H1 (cell line): Measurements from ENCODE around the gene FCGBP. TPM values are rescaled to one million over a fixed set of nuclear protein-coding genes. Genes with fewer than 3 reads are reported as not detected.

Source experiments
- CTCF ChIA-PET: fragments of 300-600 bp; sonication (Branson Sonifier 250); formaldehyde crosslinking; loops from one replicate; lab custom pipeline; 2021; ENCODE audit not compliant: partially characterized antibody; lab: Charles Lee
- POLR2A ChIA-PET: fragments of 300-600 bp; sonication (Branson Sonifier 250); formaldehyde crosslinking; loops from one replicate; lab custom pipeline; 2021; ENCODE audit warnings: inconsistent platforms; ENCODE audit not compliant: partially characterized antibody; lab: Charles Lee
- DNase-seq, 2 experiments: peaks; one replicate each; pipeline versions ENCODE4 v3.0.0 to v3.0.0-alpha.2; 2010 to 2022; ENCODE audit warnings: low spot score in 2 of 2, low read depth in 1 of 2, mixed read lengths in 1 of 2
- FAIRE-seq: peaks from 2 replicates; lab custom pipeline; 2011; peaks lifted over from hg19 to GRCh38; lab: Jason Lieb, UNC
- H2AFZ ChIP-seq: 2 replicates; pipeline ENCODE4 v1.8.1; 2012; ENCODE audit warnings: low read length, inconsistent platforms
- H2AK5ac ChIP-seq: 2 replicates; pipeline ENCODE4 v1.6.1; 2013; ENCODE audit warnings: low read depth, low read length
- H2BK120ac ChIP-seq: replicated peaks from 2 replicates; pipeline ENCODE3; 2013; ENCODE audit warnings: low read depth, low read length, inconsistent platforms
- H2BK12ac ChIP-seq: 2 replicates; pipeline ENCODE4 v1.6.1; 2013; ENCODE audit warnings: low read depth, low read length
- H2BK15ac ChIP-seq: 2 replicates; pipeline ENCODE4 v1.6.1; 2013; ENCODE audit warnings: low read length
- H2BK20ac ChIP-seq: 2 replicates; pipeline ENCODE4 v1.6.1; 2013; ENCODE audit warnings: low read length
- H2BK5ac ChIP-seq: 2 replicates; pipeline ENCODE4 v1.6.1; 2013; ENCODE audit warnings: low read depth, low read length
- H3K14ac ChIP-seq: 2 replicates; pipeline ENCODE4 v1.6.1; 2013; ENCODE audit warnings: inconsistent platforms; ENCODE audit not compliant: insufficient read length
- H3K18ac ChIP-seq: 2 replicates; pipeline ENCODE4 v1.6.1; 2013; ENCODE audit warnings: low read length; ENCODE audit errors: extremely low read depth
- H3K23ac ChIP-seq: 2 replicates; pipeline ENCODE4 v1.6.1; 2013; ENCODE audit warnings: inconsistent platforms; ENCODE audit not compliant: insufficient read length
- H3K23me2 ChIP-seq: 2 replicates; pipeline ENCODE4 v1.6.1; 2013; ENCODE audit warnings: low read depth, low read length
- H3K27ac ChIP-seq: 2 replicates; pipeline ENCODE4 v1.6.1; 2011; ENCODE audit warnings: low read depth, low read length, inconsistent platforms
- H3K27me3 ChIP-seq, 4 experiments: replicated peaks in 1 of 4; 1 replicate in 1 of 4; 2 replicates in 3 of 4; pipeline versions ENCODE4 v1.6.1 to v1.8.1; 2011 to 2013; ENCODE audit warnings: low read length in 3 of 4, mild to moderate bottlenecking in 3 of 4, inconsistent platforms in 2 of 4, mixed read lengths in 2 of 4, moderate library complexity in 1 of 4; ENCODE audit not compliant: control insufficient read depth in 3 of 4, insufficient read depth in 3 of 4; ENCODE audit errors: extremely low read depth in 1 of 4
- H3K36me3 ChIP-seq, 4 experiments: 2 replicates each; pipeline versions ENCODE4 v1.6.1 to v1.8.1; 2011 to 2013; ENCODE audit warnings: mild to moderate bottlenecking in 4 of 4, low read length in 3 of 4, moderate library complexity in 2 of 4, control low read depth in 1 of 4, inconsistent platforms in 1 of 4; ENCODE audit not compliant: insufficient read depth in 4 of 4, control insufficient read depth in 2 of 4
- H3K4ac ChIP-seq: replicated peaks from 2 replicates; pipeline ENCODE3; 2013; ENCODE audit warnings: low read length, low read depth, mixed read lengths, inconsistent platforms; ENCODE audit not compliant: insufficient read length
- H3K4me1 ChIP-seq, 4 experiments: replicated peaks in 1 of 4; 1 replicate in 1 of 4; 2 replicates in 3 of 4; pipeline versions ENCODE4 v1.6.1 to v1.8.1; 2011 to 2013; ENCODE audit warnings: low read length in 3 of 4, inconsistent platforms in 2 of 4, mixed read lengths in 1 of 4; ENCODE audit not compliant: insufficient read depth in 4 of 4, control insufficient read depth in 3 of 4
- H3K4me2 ChIP-seq, 2 experiments: 2 replicates each; pipeline versions ENCODE4 v1.6.1 to v1.8.1; 2011 to 2013; ENCODE audit warnings: low read depth in 2 of 2, low read length in 2 of 2, control low read depth in 1 of 2, inconsistent platforms in 1 of 2, mild to moderate bottlenecking in 1 of 2; ENCODE audit not compliant: insufficient read depth in 1 of 2
- H3K4me3 ChIP-seq, 4 experiments: fragments of 200-600, 300-600 bp in 1 of 4; sonication (generic), shearing (Covaris generic), sonication (Bioruptor Twin) in 1 of 4; 2 replicates each; pipeline versions ENCODE4 v1.5.1 to v1.8.1; 2011 to 2016; ENCODE audit warnings: low read length in 4 of 4, low read depth in 3 of 4, control low read depth in 2 of 4, inconsistent platforms in 2 of 4, mild to moderate bottlenecking in 2 of 4, mixed read lengths in 1 of 4, moderate library complexity in 1 of 4; ENCODE audit not compliant: insufficient read depth in 2 of 4; ENCODE audit errors: extremely low read depth in 1 of 4
- H3K56ac ChIP-seq: replicated peaks from 2 replicates; pipeline ENCODE3; 2013; ENCODE audit warnings: low read depth, mild to moderate bottlenecking, mixed read lengths, low read length, inconsistent platforms; ENCODE audit not compliant: insufficient read length
- H3K79me1 ChIP-seq: 2 replicates; pipeline ENCODE4 v1.6.1; 2013; ENCODE audit warnings: low read depth, low read length, control low read depth
- H3K79me2 ChIP-seq, 2 experiments: 2 replicates each; pipeline versions ENCODE4 v1.6.1 to v1.8.1; 2012 to 2013; ENCODE audit warnings: low read length in 2 of 2, mild to moderate bottlenecking in 2 of 2, inconsistent platforms in 1 of 2; ENCODE audit not compliant: insufficient read depth in 2 of 2, control insufficient read depth in 1 of 2
- H3K9ac ChIP-seq, 4 experiments: replicated peaks in 1 of 4; 1 replicate in 1 of 4; 2 replicates in 3 of 4; pipeline versions ENCODE4 v1.6.1 to v1.8.1; 2011 to 2013; ENCODE audit warnings: low read depth in 3 of 4, low read length in 3 of 4, control low read depth in 2 of 4, mild to moderate bottlenecking in 2 of 4, moderate library complexity in 2 of 4, inconsistent platforms in 1 of 4; ENCODE audit errors: extremely low read depth in 1 of 4
- H3K9me3 ChIP-seq, 2 experiments: 2 replicates each; pipeline versions ENCODE4 v1.6.1 to v1.8.1; 2012 to 2013; ENCODE audit warnings: mild to moderate bottlenecking in 2 of 2, moderate library complexity in 2 of 2, control low read depth in 1 of 2, inconsistent platforms in 1 of 2, low read depth in 1 of 2, low read length in 1 of 2, mixed read lengths in 1 of 2; ENCODE audit not compliant: insufficient read depth in 2 of 2
- H4K20me1 ChIP-seq, 2 experiments: replicated peaks in 1 of 2; 2 replicates each; pipeline versions ENCODE3 to v1.8.1; 2011 to 2013; ENCODE audit warnings: inconsistent platforms in 2 of 2, low read length in 2 of 2, mild to moderate bottlenecking in 1 of 2; ENCODE audit not compliant: insufficient read depth in 2 of 2, control insufficient read depth in 1 of 2
- H4K5ac ChIP-seq: 2 replicates; pipeline ENCODE4 v1.6.1; 2013; ENCODE audit warnings: low read length, low read depth, mixed read lengths, inconsistent platforms; ENCODE audit not compliant: insufficient read length
- H4K8ac ChIP-seq: 2 replicates; pipeline ENCODE4 v1.8.0; 2013; ENCODE audit warnings: mild to moderate bottlenecking, moderate library complexity, low read length, inconsistent platforms; ENCODE audit not compliant: insufficient read depth; ENCODE audit errors: extremely low read depth
- H4K91ac ChIP-seq: replicated peaks from 2 replicates; pipeline ENCODE3; 2013; ENCODE audit warnings: low read length, mixed read lengths, inconsistent platforms; ENCODE audit not compliant: insufficient read length
- CHD1 ChIP-seq: IDR thresholded peaks from 2 replicates; pipeline ENCODE4 v1.6.1; 2012; ENCODE audit warnings: low read depth, low read length, improper control_type of control experiment
- POLR2A ChIP-seq, 2 experiments: IDR thresholded peaks; 1 replicate in 1 of 2; 2 replicates in 1 of 2; pipeline ENCODE4 v1.6.1; 2011; ENCODE audit warnings: low read depth in 2 of 2, low read length in 2 of 2, mild to moderate bottlenecking in 2 of 2; ENCODE audit errors: control extremely low read depth in 1 of 2
- WGBS, 2 experiments: shearing (Covaris generic) in 1 of 2; methylation state at CpG; one replicate each; pipeline versions ENCODE4 v1.1.6 to v1.1.7; 2013 to 2015; ENCODE audit warnings: low lambda C conversion rate in 2 of 2, mixed read lengths in 2 of 2, inconsistent platforms in 1 of 2, low coverage in 1 of 2, missing lambda C conversion rate in 1 of 2; ENCODE audit not compliant: insufficient replicate concordance in 2 of 2, insufficient coverage in 1 of 2, insufficient read length in 1 of 2; ENCODE audit errors: extremely low coverage in 1 of 2, missing lambda C conversion rate in 1 of 2; 5-methylcytosine and 5-hydroxymethylcytosine counted together
- polyA plus RNA-seq, 7 experiments: library from polyadenylated mRNA; depleted of rRNA in 3 of 7; stranded (reverse) in 5 of 7; unstranded in 2 of 7; fragments of >200 nt in 5 of 7; fragments of 200-250 nt in 2 of 7; gene quantifications; 1 replicate in 5 of 7; 2 replicates in 1 of 7; 4 replicates in 1 of 7; pipeline versions ENCODE4 v1.2.1 to v1.2.3, GENCODE V29; 2011 to 2013; ENCODE audit warnings: missing spikeins in 2 of 7, mixed read lengths in 2 of 7
- total RNA-seq: library from RNA; stranded (reverse); fragmentation: NEBNext Ultra II Directional; extraction: Animal tissue kit (Norgen Biotek cat#: 25700); gene quantifications from 2 replicates; pipeline ENCODE4 v1.2.1, GENCODE V29; 2021

Gene FCGBP
- total and polyA plus RNA-seq, 2 of the 8 experiments (the other 6 are each of a cell fraction or from before 2014, with no cell fraction given), result 1.1 to 3.1 TPM

GRCh38 chr19:39937787-39938186, 3.4 kb upstream of the FCGBP start:
- Histone ChIP-seq H3K79me1 (no peaks in the 10 kb centered on the region), H3K9ac (no peak overlapping the region), H2BK5ac (no peak overlapping the region), H2AFZ (no peak overlapping the region), H3K4me3 (no peak overlapping the region), H4K8ac (no peak overlapping the region), H3K79me2 (no peaks in the 10 kb centered on the region), H4K91ac (no peak overlapping the region), H2BK15ac (no peak overlapping the region), H3K14ac (no peak overlapping the region), H3K4me2 (no peak overlapping the region), H3K56ac (no peak overlapping the region), H3K9me3 (no peaks in the 10 kb centered on the region), H3K36me3 (no peaks in the 10 kb centered on the region), H4K20me1 (no peaks in the 10 kb centered on the region), H3K18ac (no peak overlapping the region), H3K4me1 (peaks cover 0 to 4% (median 0%) of the 10 kb centered on the region in 4 experiments; a peak in 2 of 7 replicates), H2AK5ac (no peak overlapping the region), H3K23me2 (no peaks in the 10 kb centered on the region), H2BK120ac (no peak overlapping the region), H3K4ac (no peak overlapping the region), H2BK20ac (no peak overlapping the region), H3K27me3 (no peaks in the 10 kb centered on the region), H3K23ac (no peak overlapping the region), H2BK12ac (no peak overlapping the region), H3K27ac (no peak overlapping the region), H4K5ac (no peak overlapping the region)
- TF ChIP-seq CHD1, result no peak
- TF ChIP-seq POLR2A (IDR thresholded peaks at IDR 0.05; ENCODE audit: control extremely low read depth in 1 of 2, low read depth in 2 of 2, low read length in 2 of 2), result no peak
- 77% methylated on average over 2 of the region's 2 CpGs; no CpG with 5 or more reads in 1 of the 2 experiments for WGBS, 2 experiments
- DNase-seq, result no peak
- POLR2A ChIA-PET, result no interaction called here
- no peak for FAIRE-seq
- CTCF ChIA-PET, result interaction anchor here (1.0 to 1.5 kb wide), 2 partner anchors 9 to 10 kb away, joined by 3 read pairs; no protein-coding TSS in a partner anchor
